Measurements from ENCODE around the gene FAM222B.
"Not testable (repeated sequence)": the region's sequence is repeated elsewhere in the genome, so short reads cannot be mapped to it uniquely, and the experiment has no call there.

FAM222B gene

DNA sequence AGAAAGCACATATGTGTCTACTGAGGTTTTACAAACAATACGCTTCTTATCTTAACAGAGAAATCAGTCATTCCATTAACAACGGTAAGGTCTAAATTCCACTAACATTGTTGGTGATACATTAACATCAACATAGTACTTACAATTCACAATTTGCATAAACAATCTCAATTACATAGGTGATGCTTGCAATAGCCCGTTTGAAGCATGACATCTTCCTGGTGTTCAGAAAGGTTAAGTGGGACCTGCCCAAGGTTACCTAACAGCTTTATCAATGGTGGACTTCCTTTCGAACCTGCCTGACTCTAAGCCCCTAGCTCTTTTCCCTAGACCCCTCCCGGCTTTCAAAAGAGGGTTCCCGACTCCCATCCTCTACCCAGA lies 699 bp downstream of the FAM222B start:
- DNase-seq = no peak
- ATAC-seq = no peak

DNA sequence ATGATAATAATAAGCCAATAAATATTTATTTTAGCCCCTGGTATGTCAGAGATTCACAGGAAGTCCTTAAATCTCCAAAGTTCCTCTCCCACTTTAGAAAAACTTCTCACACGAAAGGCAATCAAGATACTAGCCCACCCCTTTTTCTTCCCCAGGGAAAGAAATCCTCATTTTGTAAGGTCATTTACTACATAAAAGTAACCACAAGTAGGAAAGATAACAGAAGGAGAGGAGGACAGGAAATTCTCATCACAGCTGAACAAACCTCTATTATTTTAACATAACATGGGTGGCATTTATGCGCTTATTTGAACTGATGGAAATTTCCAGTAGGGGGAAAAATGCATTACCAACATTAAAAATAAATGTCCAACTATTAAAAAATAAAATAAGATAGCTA lies 3.4 kb downstream of the FAM222B start:
- ATAC-seq (no peak), DNase-seq (no peak)

DNA sequence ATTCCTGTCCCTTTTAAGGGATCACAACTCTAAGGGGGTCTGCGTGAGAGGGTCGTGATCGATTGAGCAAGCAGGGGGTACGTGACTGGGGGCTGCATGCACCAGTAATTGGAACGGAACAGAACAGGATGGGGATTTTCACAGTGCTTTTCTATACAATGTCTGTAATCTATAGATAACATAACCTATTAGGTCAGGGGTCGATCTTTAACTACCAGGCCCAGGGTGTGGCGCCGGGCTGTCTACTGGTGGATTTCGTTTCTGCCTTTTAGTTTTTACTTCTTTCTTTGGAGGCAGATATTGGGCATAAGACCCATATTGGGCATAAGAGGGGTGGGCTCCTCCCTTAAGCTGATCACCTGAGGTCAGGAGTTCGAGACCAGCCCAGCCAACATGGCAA lies 6.0 kb downstream of the FAM222B start:
- DNase-seq, ATAC-seq: not testable (repeated sequence)

DNA sequence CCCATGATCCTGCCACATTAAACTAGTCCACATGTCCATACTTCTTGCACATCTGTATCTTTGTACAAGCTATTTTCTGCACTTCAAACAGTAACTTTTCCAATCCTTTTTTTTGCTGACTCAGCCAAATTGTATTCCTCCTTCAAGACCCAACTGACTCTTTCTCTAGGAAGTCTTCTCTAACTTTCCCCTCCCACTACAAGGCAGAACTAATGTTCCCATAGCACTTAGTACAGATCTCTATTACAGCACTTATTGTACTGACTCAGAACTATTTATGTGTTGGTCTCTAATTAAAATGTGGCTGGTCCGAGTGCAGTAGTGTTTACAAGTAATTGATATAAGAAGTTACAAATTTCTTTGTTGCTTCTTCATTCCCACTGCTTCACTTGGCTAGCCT lies 8.2 kb downstream of the FAM222B start:
- no peak for DNase-seq
- ATAC-seq = no peak

DNA sequence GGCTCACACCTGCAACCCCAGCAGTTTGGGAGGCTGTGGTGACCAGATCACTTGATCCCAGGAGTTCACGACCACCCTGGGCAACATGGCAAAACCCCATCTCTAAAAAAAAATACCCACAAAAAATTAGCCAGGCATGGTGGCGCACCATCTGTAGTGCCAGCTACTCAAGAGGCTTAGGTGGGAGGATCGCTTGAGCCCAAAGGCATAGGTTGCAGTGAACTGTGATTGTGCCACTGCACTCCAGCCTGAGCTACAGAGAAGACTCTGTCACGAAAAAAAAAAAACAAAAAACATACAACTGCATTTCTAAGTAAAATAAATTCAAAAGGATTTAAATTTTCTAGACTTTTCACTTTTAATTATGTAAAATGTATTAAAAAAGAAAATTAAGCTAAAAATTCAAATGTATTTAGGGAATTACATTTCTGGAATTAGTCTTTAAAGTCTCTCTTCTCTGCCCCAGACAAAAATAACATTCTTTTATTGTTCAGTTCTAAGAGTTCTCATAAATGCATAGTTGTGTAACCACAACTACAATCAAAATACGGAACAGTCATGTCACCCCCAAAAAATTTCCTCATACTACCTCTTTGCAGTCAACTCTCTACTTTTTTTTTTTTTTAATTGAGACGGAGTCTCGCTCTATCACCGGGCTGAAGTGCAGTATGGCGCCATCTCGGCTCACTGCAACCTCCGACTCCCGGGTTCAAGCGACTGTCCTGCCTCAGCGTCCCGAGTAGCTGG lies 14.1 kb downstream of the FAM222B start:
- ATAC-seq (no peak), DNase-seq (no peak)

- DNase-seq (no peak), ATAC-seq (no peak)
Measured at GRCh38 chr17:28827672-28828071, 14.9 kb downstream of the FAM222B start.

DNA sequence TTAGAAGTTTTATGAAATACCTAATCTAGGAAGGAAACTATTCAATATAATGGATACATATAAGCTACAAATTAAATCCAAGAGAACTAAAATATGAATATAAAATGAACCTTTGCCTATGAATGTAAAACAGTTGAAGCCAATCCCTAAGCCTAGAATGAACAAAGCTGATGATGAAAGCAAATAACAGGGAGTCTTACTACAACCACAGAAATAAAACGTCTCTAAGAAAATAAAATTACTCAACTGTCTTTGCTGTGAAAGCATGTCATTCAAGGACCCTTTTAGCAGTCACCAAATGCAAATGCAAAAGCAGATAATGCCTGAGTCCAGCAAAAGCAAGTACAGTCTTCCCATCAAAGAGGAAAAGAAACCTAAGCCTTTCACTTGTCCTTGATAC lies 23.0 kb downstream of the FAM222B start:
- DNase-seq (no peak), ATAC-seq (no peak)

DNA sequence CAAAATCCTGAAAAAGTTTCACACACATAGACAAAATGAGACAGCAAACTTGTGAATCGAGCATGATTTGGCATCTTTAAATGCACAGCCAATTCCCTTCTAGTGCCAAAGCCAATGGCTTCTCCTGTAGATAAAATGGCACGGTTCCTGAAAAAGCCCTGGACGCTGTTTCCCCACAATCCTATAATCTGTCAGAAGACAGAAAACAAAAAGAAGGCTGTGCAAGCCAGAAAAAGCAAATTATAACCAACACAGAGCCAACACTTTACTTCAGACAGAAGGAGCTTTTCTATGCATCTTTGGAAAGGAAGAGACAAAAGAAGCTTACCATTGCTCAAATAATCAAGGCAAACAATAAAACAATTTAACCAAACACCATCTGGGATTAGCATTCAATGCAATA lies 23.8 kb downstream of the FAM222B start:
- DNase-seq (no peak), ATAC-seq (no peak)

DNA sequence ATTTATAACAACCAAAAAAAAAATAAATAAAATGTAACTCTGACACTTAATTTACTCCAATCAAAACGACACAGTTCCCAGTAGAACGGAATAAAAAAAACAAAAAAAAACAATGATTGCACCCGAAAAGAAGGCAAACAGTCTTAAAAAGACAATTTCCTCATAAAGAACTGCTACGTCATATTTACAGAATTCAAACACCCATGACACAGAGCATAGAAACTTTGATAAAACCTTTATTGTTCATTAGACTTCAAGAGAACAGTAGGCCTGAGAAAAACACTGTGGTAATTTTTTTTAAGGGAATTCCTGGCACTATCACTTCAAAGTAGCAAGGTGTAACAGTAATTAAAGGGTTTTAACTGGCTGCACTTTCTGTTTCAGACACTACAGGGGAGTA lies 26.1 kb downstream of the FAM222B start:
- ATAC-seq (no peak), DNase-seq (no peak)

- ATAC-seq (peak; percentile 26), DNase-seq (no peak)
Measured at GRCh38 chr17:28812748-28813377, 29.7 kb downstream of the FAM222B start.

GRCh38 chr17:28812091-28812747 lies 30.4 kb downstream of the FAM222B start:
- ATAC-seq = peak; percentile 100
- DNase-seq = peak; percentile 98

DNA sequence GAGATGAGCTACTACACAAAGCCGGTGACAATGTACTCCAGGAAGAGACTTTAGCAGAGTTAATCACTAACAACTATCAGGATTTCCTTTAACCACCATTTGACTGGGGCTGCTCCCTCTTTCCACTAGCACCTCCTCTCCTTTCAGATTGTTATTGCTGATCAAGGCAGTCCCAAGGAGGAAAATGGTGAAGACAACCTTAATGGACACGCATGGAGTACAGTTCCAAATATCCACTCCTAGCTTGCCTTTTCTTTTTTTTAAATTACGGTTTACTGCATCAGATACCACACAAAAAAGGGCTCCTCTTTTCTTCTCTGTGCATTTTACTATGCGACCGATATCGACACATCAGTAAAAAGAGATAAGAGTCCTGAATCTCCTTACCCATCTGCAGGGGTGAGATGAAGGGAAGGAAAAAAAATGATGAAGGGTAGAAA lies 30.9 kb downstream of the FAM222B start:
- ATAC-seq (no peak), DNase-seq (no peak)

- peak; percentile 45 for ATAC-seq
- DNase-seq = no peak
Measured at GRCh38 chr17:28810437-28810836, 32.2 kb downstream of the FAM222B start.

DNA sequence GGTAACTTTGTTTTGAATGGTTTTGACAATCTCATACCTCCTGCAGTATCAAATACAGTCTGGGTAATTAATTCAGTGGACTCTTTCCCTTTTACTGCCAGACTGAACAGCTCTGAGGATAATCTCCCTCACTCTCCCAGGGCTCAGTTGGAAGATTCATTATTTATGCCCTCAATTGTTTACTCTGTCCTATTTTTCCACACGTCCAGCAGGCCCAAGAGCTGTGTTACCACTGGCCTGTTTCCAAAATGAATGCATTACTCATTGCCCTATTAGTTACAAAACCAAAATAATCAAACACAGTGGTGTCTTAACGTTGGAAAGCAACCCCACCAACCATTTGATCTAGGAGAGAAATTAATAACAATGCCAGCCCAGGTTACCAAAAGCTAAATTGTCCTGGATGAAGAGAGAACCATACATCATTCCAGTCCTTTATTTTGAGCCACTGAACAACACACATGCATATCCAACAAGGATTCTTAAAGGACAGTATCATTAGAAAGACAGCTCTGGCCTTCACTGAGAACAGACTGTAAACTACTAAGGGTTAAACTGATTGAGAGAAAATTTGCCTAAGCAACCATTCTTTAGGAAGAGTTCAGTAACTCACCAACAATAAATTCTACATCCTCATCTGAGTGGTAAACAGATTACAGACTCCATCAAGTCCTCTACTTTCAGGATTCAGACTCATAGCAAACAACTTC lies 34.5 kb downstream of the FAM222B start:
- DNase-seq (no peak), ATAC-seq (no peak)

- DNase-seq (no peak), ATAC-seq (no peak)
Measured at GRCh38 chr17:28796062-28796461, 46.5 kb downstream of the FAM222B start.

DNA sequence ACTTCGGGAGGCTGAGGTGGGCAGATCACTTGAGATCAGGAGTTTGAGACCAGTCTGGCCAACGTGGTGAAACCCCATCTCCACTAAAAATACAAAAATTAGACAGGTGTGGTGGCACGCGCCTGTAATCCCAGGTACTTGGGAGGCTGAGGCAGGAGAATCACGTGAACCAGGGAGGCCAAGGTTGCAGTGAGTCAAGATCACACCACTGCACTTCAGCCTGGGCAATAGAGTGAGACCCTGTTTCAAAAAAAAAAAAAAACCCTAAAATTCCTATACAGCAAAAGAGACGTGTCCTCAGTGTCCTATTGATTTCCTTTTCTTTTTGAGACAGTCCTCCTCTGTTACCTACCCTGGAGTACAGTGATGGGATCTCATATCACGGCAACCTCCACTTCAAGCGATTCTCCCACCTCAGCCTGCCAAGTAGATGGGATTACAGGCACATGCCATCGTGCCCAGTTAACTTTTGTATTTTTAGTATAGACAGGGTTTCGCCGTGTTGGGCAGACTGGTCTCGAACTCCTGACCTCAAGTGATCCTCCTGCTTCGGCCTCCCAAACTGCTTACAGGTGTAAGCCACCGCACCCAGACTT lies 47.6 kb downstream of the FAM222B start:
- not testable (repeated sequence) for DNase-seq, ATAC-seq

GRCh38 chr17:28792877-28793661 lies 49.5 kb downstream of the FAM222B start:
- DNase-seq = no peak
- no peak for ATAC-seq

GRCh38 chr17:28788100-28788499 lies 54.5 kb downstream of the FAM222B start:
- no peak for DNase-seq
- ATAC-seq = no peak

- no peak for DNase-seq
- no peak for ATAC-seq
Measured at GRCh38 chr17:28783161-28783560, 59.4 kb downstream of the FAM222B start.

DNA sequence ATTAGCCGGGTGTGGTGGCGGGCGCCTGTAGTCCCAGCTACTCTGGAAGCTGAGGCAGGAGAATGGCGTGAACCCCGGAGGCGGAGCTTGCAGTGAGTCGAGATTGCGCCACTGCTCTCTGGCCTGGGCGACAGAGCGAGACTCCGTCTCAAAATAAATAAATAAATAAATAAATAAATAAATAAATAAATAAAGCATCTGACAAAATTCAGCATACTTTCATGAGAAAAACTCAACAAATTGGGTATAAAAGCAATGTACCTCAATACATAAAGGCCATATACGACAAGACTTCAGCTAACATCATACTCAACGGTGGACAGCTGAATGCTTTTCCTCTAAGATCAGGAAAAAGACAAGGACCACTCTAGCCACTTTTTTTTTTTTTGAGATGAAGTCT lies 63.0 kb downstream of the FAM222B start:
- not testable (repeated sequence) for ATAC-seq, DNase-seq

- DNase-seq = no peak
- ATAC-seq = no peak
Measured at GRCh38 chr17:28777178-28777577, 65.4 kb downstream of the FAM222B start.

GRCh38 chr17:28774206-28774605 lies 68.4 kb downstream of the FAM222B start:
- ATAC-seq (no peak), DNase-seq (no peak)
